ENCODE results near the gene FNIP1. TPM values are rescaled to one million over a fixed set of nuclear protein-coding genes. Genes with fewer than 3 reads are reported as not detected.

Gene FNIP1
- total RNA-seq (2011; cell fraction: chromatin; rRNA removed; ENCODE audit: low replicate concordance): 66.1 and 149 TPM in 2 replicates
- total RNA-seq (2011; cell fraction: nucleolus; rRNA removed): 49.7 and 55.7 TPM in 2 replicates
- total RNA-seq (2011; cell fraction: nucleoplasm; rRNA removed): 73.5 and 100 TPM in 2 replicates
- total RNA-seq (2014; rRNA removed): 18.4 and 19.9 TPM in 2 replicates
- total RNA-seq (2014; rRNA removed; fragmentation: Illumina TruSeq; extraction: Trizol): 22.1 and 26.4 TPM in 2 replicates
- total RNA-seq (2015; rRNA removed; fragmentation: Illumina TruSeq; extraction: Trizol): 31.1 and 32.8 TPM in 2 replicates
- 22.1 and 24.6 TPM in 2 replicates for total RNA-seq (2021)
- polyA plus RNA-seq (2011; rRNA removed): 17.9 and 19.7 TPM in 2 replicates
- polyA plus RNA-seq (2011; cell fraction: cytosol; rRNA removed): 5.5 and 9.3 TPM in 2 replicates
- 17.5 and 20.3 TPM in 2 replicates for polyA plus RNA-seq (2011; cell fraction: nucleus; rRNA removed)
- polyA plus RNA-seq (2012): 7.5 and 10.7 TPM in 2 replicates
- polyA plus RNA-seq (2014; fragmentation: Illumina TruSeq; extraction: Trizol): 10.3 and 10.7 TPM in 2 replicates
- polyA plus RNA-seq (2014; fragmentation: Nextera tagmentation; extraction: Ambion mirVana): 1 to 10 TPM; 5.0 to 8.7 TPM
- polyA plus RNA-seq (2014; rRNA removed): 9.4 and 12.0 TPM in 2 replicates
- polyA minus RNA-seq (2011; rRNA and poly(A)+ RNA removed): 54.7 and 58.9 TPM in 2 replicates
- 16.2 and 16.4 TPM in 2 replicates for polyA minus RNA-seq (2011; cell fraction: cytosol; rRNA and poly(A)+ RNA removed)
- polyA minus RNA-seq (2011; cell fraction: nucleus; rRNA and poly(A)+ RNA removed): 48.3 and 63.5 TPM in 2 replicates
- percentile 88 among the genes with signal in this experiment for Bru-seq, nascent RNA
- percentile 98 among the genes with signal in this experiment for BruChase-seq, experiment 1, labeled RNA remaining after a 2-hour chase
- percentile 99 among the genes with signal in this experiment for BruChase-seq, experiment 2, labeled RNA remaining after a 6-hour chase
- long read RNA-seq, experiment 1, full-length matches to known transcripts: 20 of 41 reads
- long read RNA-seq, experiment 1, partial matches to known transcripts: 5 of 41 reads
- long read RNA-seq, experiment 1, other reads (novel, unspliced or antisense): 16 of 41 reads
- long read RNA-seq, experiment 2, partial matches to known transcripts: 0 of 5 reads
- long read RNA-seq, experiment 2, other reads (novel, unspliced or antisense): 5 of 5 reads
- long read RNA-seq, experiment 3, partial matches to known transcripts: 2 of 5 reads
- long read RNA-seq, experiment 3, other reads (novel, unspliced or antisense): 3 of 5 reads

DNA sequence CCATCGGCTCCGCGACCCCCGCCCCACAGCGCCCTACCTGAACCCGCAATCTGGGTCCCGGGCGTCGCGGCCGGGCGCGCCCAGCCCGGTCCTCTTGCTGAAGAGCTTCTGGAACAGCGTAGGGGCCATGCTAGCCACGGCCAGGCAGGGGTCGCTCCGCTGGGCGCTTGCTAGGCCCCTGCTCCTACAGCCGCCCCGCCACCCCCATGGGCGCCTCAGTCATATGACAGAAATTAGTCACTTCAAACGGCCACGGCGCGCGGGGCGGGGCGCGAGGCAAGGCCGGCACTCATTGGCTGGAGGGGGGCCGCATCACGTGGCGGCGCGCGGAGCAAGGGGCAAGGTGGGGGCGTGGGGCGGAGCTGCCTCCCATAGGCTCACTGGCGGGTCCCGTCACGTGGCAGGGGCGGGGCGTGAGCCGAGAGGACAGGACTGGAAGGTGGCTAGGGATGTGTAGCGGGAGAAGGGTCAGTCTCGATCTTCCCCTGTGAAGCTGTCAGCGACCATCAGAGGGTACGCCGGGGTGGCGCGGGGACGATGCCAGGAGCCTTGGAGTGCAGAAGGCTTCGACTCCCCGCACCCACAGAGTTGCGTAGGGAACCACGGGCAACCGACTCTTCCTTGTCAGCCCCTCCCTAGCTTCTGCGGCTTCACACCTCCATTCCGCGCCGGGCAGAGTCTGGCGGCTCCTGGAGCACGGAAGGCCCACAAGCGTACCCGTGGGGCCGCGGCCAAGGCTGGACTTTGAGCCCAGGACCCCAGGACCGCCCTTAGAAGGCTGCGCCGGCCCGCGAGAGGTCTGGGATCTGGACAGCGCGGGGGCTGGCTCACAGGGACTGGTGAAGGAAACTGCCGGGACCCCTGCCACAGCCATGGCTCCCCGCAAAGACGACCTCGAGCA lies at the start of gene FNIP1:
Gene FNIP1 (minus strand): TSS at position 225 of the 901 bp plus-strand sequence. CDS start 96 bp downstream, at position 129.
- H3K27ac ChIP-seq (ENCODE audit: extremely low read depth, low read depth, low read length): peak within 1 kb of the TSS; percentile 98
- BruUV-seq (replicated peaks): TSS peak; percentile 93
- no peaks in the 10 kb centered on the region for H3K9me3 ChIP-seq (replicated peaks; ENCODE audit: control insufficient read depth, insufficient read depth, low read depth, low read length)
- in situ Hi-C loops (cut with MboI) (no loop called here), intact Hi-C loops (cut with micrococcal nuclease) (loop anchor here (1.0 to 10.0 kb wide), 5 partner anchors 50 to 210 kb away; partner anchors contain the start of gene RAPGEF6)
- POLR2A ChIA-PET: interaction anchor here (0.6 to 2.3 kb wide), 22 partner anchors 9 to 231 kb away, joined by 3 to 9 read pairs (median 3); no protein-coding TSS in a partner anchor
- peaks cover 14 to 27% of the 10 kb centered on the region in 2 experiments for H3K4me1 ChIP-seq (replicated peaks in 1 of 2; ENCODE audit: control insufficient read depth in 2 of 2, insufficient read depth in 2 of 2, low read length in 2 of 2)
- CTCF ChIA-PET (ENCODE audit: low intra/inter-chr PET ratio): interaction anchor here (0.7 kb wide), 1 partner anchor 49 kb away, joined by 3 read pairs; no protein-coding TSS in a partner anchor
- H3K4me2 ChIP-seq (ENCODE audit: insufficient read depth, low read length): peak within 1 kb of the TSS; percentile 85
- H3K79me2 ChIP-seq (ENCODE audit: control insufficient read depth, insufficient read depth, low read length): peaks cover 54% of the 10 kb centered on the region
- peak; percentile 99 to 100 (median 99) for DNase-seq (ENCODE audit: extremely low read depth in 1 of 4, low spot score in 3 of 4)
- FAIRE-seq: peak; percentile 85
- peaks cover 9% of the 10 kb centered on the region; the same call in 1 of the 2 replicates for H4K20me1 ChIP-seq (replicated peaks; ENCODE audit: control insufficient read depth, insufficient read depth, low read length)
- H3K27me3 ChIP-seq (ENCODE audit: control insufficient read depth in 2 of 2, insufficient read depth in 2 of 2, low read length in 2 of 2): no peaks in the 10 kb centered on the region
- no peaks in the 10 kb centered on the region for H3K9me1 ChIP-seq (ENCODE audit: control insufficient read depth, insufficient read depth, low read length)
- peaks cover 24% of the 10 kb centered on the region for H3K36me3 ChIP-seq (ENCODE audit: control insufficient read depth, insufficient read depth, low read length)
- peak within 1 kb of the TSS; percentile 90 for H2AFZ ChIP-seq (ENCODE audit: low read depth, low read length)
- 1% methylated on average over 77 of the region's 79 CpGs for WGBS (ENCODE audit: insufficient coverage, low coverage, missing lambda C conversion rate)
- peak within 1 kb of the TSS; percentile 97 to 99 for H3K9ac ChIP-seq (ENCODE audit: insufficient read depth in 1 of 2, low read depth in 2 of 2, low read length in 2 of 2)
- H3K4me3 ChIP-seq: peak within 1 kb of the TSS; percentile 75
- peak; percentile 91 for ATAC-seq
- TF ChIP-seq GTF2E2 (tag; IDR thresholded peaks at IDR 0.05): peak; percentile 96
- TF ChIP-seq KLF16 (IDR thresholded peaks at IDR 0.05): no peak
- TF ChIP-seq ILF3 (IDR thresholded peaks at IDR 0.05; ENCODE audit: borderline replicate concordance): no peak
- no peak for TF ChIP-seq RBM14 (IDR thresholded peaks at IDR 0.05; ENCODE audit: borderline replicate concordance, insufficient read depth, low read depth, low read length)
- TF ChIP-seq RBM17 (IDR thresholded peaks at IDR 0.05; ENCODE audit: borderline replicate concordance, low read depth, low read length): no peak
- peak; percentile 93 for TF ChIP-seq TBP (optimal IDR thresholded peaks at IDR 0.05; ENCODE audit: low read depth, low read length)
- no peak for TF ChIP-seq HNRNPLL (IDR thresholded peaks at IDR 0.05; ENCODE audit: low read depth, low read length, poor library complexity, severe bottlenecking)
- no peak for TF ChIP-seq KLF10 (CRISPR knock-in tag; IDR thresholded peaks at IDR 0.05)
- no peak for TF ChIP-seq SAFB (IDR thresholded peaks at IDR 0.05; ENCODE audit: borderline replicate concordance, low read depth, low read length)
- TF ChIP-seq SUPT5H (IDR thresholded peaks at IDR 0.05): peak; percentile 95
- TF ChIP-seq ARID1B (IDR thresholded peaks at IDR 0.05): peak; percentile 17; the same call in 1 of the 2 replicates
- peak; percentile 72 for TF ChIP-seq ERF (CRISPR knock-in tag; IDR thresholded peaks at IDR 0.05)

Measured in K562 (cell line).